Motor neuron (in vitro differentiated cells): ENCODE measurements around the gene IRAG1. TPM values are rescaled to one million over a fixed set of nuclear protein-coding genes. Genes with fewer than 3 reads are reported as not detected.
A peak's percentile ranks its signal among the peaks of the same experiment; 100 is the strongest.

Experiments
- ATAC-seq, 8 experiments: fragments of 200-7000 bp; cut with Tn5 transposase; replicated peaks in 6 of 8; 2 replicates each; pipeline ENCODE4 v1.8.0; 2021; ENCODE audit warnings: mild to moderate bottlenecking in 8 of 8, moderate library complexity in 8 of 8
- H3K27ac ChIP-seq, 2 donors: fragments of 250-450 bp; sonication (Bioruptor Pico); 2 replicates each; pipeline ENCODE4 v1.9.0; 2021; ENCODE audit warnings: antibody characterized with exemption in 2 of 2, mild to moderate bottlenecking in 2 of 2, moderate library complexity in 1 of 2
- H3K4me1 ChIP-seq, 2 donors: fragments of 250-450 bp; sonication (Bioruptor Pico); replicated peaks in 1 of 2; 2 replicates each; pipeline ENCODE4 v1.6.1; 2021; ENCODE audit warnings: antibody characterized with exemption in 2 of 2, mild to moderate bottlenecking in 2 of 2, moderate library complexity in 1 of 2
- H3K4me3 ChIP-seq, 5 donors: fragments of 250-450 bp; sonication (Bioruptor Pico); 2 replicates each; pipeline ENCODE4 v1.9.0; 2021; ENCODE audit warnings: antibody characterized with exemption in 5 of 5, mild to moderate bottlenecking in 5 of 5, moderate library complexity in 4 of 5
- WGBS, 10 experiments: fragments of 450-650 bp; shearing (Covaris generic); methylation state at CpG; one replicate each; pipeline ENCODE4 v1.0.0; 2022; 5-methylcytosine and 5-hydroxymethylcytosine counted together
- in situ Hi-C, 9 experiments: fragments of 400-800 bp; cut with MboI; loops; one replicate each; pipeline ENCODE4 v1.15.0; 2021; ENCODE audit warnings: low sequenced_read_pairs in 9 of 9, low pct_unique_long_range_greater_than_20kb in 2 of 9; ENCODE audit not compliant: unreplicated experiment in 9 of 9
- total RNA-seq, 8 experiments: library from RNA; unstranded; fragments of 300-600 nt; gene quantifications; 2 replicates each; pipeline versions ENCODE4 v1.2.3 to v1.2.4, GENCODE V29; 2022

IRAG1 gene
- 1 to 10 TPM in 2 of 8 experiments, under 1 TPM in 6; 0.13 to 6.1 (median 0.64) TPM for total RNA-seq

- Histone ChIP-seq H3K4me3 (no peak within 1 kb of the TSS), H3K27ac (no peak within 1 kb of the TSS), H3K4me1 (no peaks in the 10 kb centered on the region)
- 32 to 80% (median 44%) methylated on average over 2 to 5 of the region's 18 CpGs; no CpG with 5 or more reads in 5 of the 10 experiments for WGBS, 10 experiments
- in situ Hi-C loops = no loop called here
- peak; percentile 27 to 85 (median 62) for ATAC-seq
These were observed at the start of gene IRAG1 for GRCh38 chr11:10693509-10694081. IRAG1 (minus strand) TSS chr11:10693755; CDS start chr11:10693602, 153 bp downstream.

- Histone ChIP-seq H3K4me3 (no peak overlapping the region), H3K27ac (no peak overlapping the region), H3K4me1 (no peaks in the 10 kb centered on the region)
- ATAC-seq = peak in 1 of 8 experiments; percentile 55
- in situ Hi-C loops = loop anchor here in 7 of 9 experiments (25.0 kb wide), 5 partner anchors 205 to 980 kb away; partner anchors contain the start of gene RNF141 (in 2 of the 7)
- 36 to 100% (median 81%) methylated on average over 1 to 9 of the region's 9 CpGs for WGBS, 10 experiments
These were observed 49.1 kb upstream of the IRAG1 start for GRCh38 chr11:10742460-10743208.

GRCh38 chr11:10735481-10736475 is 42.2 kb upstream of the IRAG1 start:
- H3K4me1 ChIP-seq = peaks cover 2 to 4% of the 10 kb centered on the region in 2 donors
- no peak overlapping the region for H3K27ac ChIP-seq
- ATAC-seq = peak; percentile 99 to 100 (median 99)
- peak overlapping the region in 2 of 5 donors; percentile 5 to 6 for H3K4me3 ChIP-seq
- 0 to 100% (median 11%) methylated on average over 1 to 6 of the region's 21 CpGs; no CpG with 5 or more reads in 1 of the 10 experiments for WGBS, 10 experiments
- in situ Hi-C loops = loop anchor here in 8 of 9 experiments (10.0 to 25.0 kb wide), 6 partner anchors 198 to 973 kb away; partner anchors contain the start of gene RNF141 (in 2 of the 8)

- in situ Hi-C loops = loop anchor here in 8 of 9 experiments (10.0 to 25.0 kb wide), 6 partner anchors 194 to 969 kb away; partner anchors contain the start of gene RNF141 (in 2 of the 8)
- Histone ChIP-seq H3K4me1 (peaks cover 2 to 4% of the 10 kb centered on the region in 2 donors), H3K4me3 (no peak overlapping the region), H3K27ac (no peak overlapping the region)
- 63 to 100% (median 81%) methylated on average over 1 to 3 of the region's 3 CpGs; no CpG with 5 or more reads in 2 of the 10 experiments for WGBS, 10 experiments
- no peak for ATAC-seq
These were observed 37.6 kb upstream of the IRAG1 start for GRCh38 chr11:10731064-10731680.

- in situ Hi-C loops = loop anchor here in 8 of 9 experiments (10.0 to 25.0 kb wide), 6 partner anchors 193 to 968 kb away; partner anchors contain the start of gene RNF141 (in 2 of the 8)
- Histone ChIP-seq H3K4me1 (no peaks in the 10 kb centered on the region), H3K27ac (no peak overlapping the region), H3K4me3 (no peak overlapping the region)
- 40 to 83% (median 58%) methylated on average over 1 to 2 of the region's 3 CpGs; no CpG with 5 or more reads in 6 of the 10 experiments for WGBS, 10 experiments
- no peak for ATAC-seq
These were observed 36.6 kb upstream of the IRAG1 start for GRCh38 chr11:10730151-10730550.

- ATAC-seq = peak in 5 of 8 experiments; percentile 59 to 81 (median 66)
- WGBS, 10 experiments = 15 to 86% (median 45%) methylated on average over 1 to 13 of the region's 20 CpGs
- peak overlapping the region; percentile 35 to 51 (median 44) for H3K4me3 ChIP-seq
- in situ Hi-C loops = loop anchor here in 7 of 9 experiments (25.0 kb wide), 5 partner anchors 192 to 967 kb away; partner anchors contain the start of gene RNF141 (in 2 of the 7)
- H3K4me1 ChIP-seq = no peaks in the 10 kb centered on the region
- H3K27ac ChIP-seq = no peak overlapping the region
These were observed 35.4 kb upstream of the IRAG1 start for GRCh38 chr11:10728789-10729472.

GRCh38 chr11:10728154-10728553 is 34.6 kb upstream of the IRAG1 start:
- no peaks in the 10 kb centered on the region for H3K4me1 ChIP-seq
- 50 to 100% (median 82%) methylated on average over 1 to 3 of the region's 3 CpGs; no CpG with 5 or more reads in 2 of the 10 experiments for WGBS, 10 experiments
- in situ Hi-C loops = loop anchor here in 7 of 9 experiments (25.0 kb wide), 5 partner anchors 191 to 966 kb away; partner anchors contain the start of gene RNF141 (in 2 of the 7)
- H3K4me3 ChIP-seq = no peak overlapping the region
- no peak for ATAC-seq
- no peak overlapping the region for H3K27ac ChIP-seq

GRCh38 chr11:10727146-10727851 is 33.7 kb upstream of the IRAG1 start:
- H3K27ac ChIP-seq = no peak overlapping the region
- ATAC-seq = peak in 2 of 8 experiments; percentile 54 to 69
- in situ Hi-C loops = loop anchor here in 7 of 9 experiments (25.0 kb wide), 5 partner anchors 190 to 965 kb away; partner anchors contain the start of gene RNF141 (in 2 of the 7)
- H3K4me3 ChIP-seq = no peak overlapping the region
- no peaks in the 10 kb centered on the region for H3K4me1 ChIP-seq
- 17 to 100% (median 54%) methylated on average over 1 to 4 of the region's 4 CpGs; no CpG with 5 or more reads in 3 of the 10 experiments for WGBS, 10 experiments

GRCh38 chr11:10725907-10726253 is 32.3 kb upstream of the IRAG1 start:
- Histone ChIP-seq H3K4me1 (no peaks in the 10 kb centered on the region), H3K27ac (no peak overlapping the region), H3K4me3 (no peak overlapping the region)
- in situ Hi-C loops = loop anchor here in 7 of 9 experiments (25.0 kb wide), 5 partner anchors 189 to 964 kb away; partner anchors contain the start of gene RNF141 (in 2 of the 7)
- ATAC-seq = no peak

- WGBS, 10 experiments = 49 to 100% (median 90%) methylated on average over 1 to 7 of the region's 9 CpGs; no CpG with 5 or more reads in 1 of the 10 experiments
- in situ Hi-C loops = loop anchor here in 7 of 9 experiments (25.0 kb wide), 5 partner anchors 188 to 963 kb away; partner anchors contain the start of gene RNF141 (in 2 of the 7)
- Histone ChIP-seq H3K27ac (no peak overlapping the region), H3K4me3 (no peak overlapping the region), H3K4me1 (no peaks in the 10 kb centered on the region)
- ATAC-seq = no peak
These were observed 31.8 kb upstream of the IRAG1 start for GRCh38 chr11:10725114-10725906.
